Neutrophil (primary cell): ENCODE data around the gene TRAF4.
"Not testable (repeated sequence)": the region's sequence is repeated elsewhere in the genome, so short reads cannot be mapped to it uniquely, and the experiment has no call there.

Experiments
- H3K27ac ChIP-seq: fragments of 200-600 bp; sonication (generic); 2 replicates; pipeline ENCODE4 v1.5.1; 2016; ENCODE audit warnings: mild to moderate bottlenecking, moderate library complexity
- H3K27me3 ChIP-seq: fragments of 200-600 bp; sonication (generic); 2 replicates; pipeline ENCODE4 v1.6.0; 2016; ENCODE audit warnings: mild to moderate bottlenecking
- H3K36me3 ChIP-seq: fragments of 200-600 bp; sonication (generic); 2 replicates; pipeline ENCODE4 v1.5.1; 2017
- H3K4me1 ChIP-seq, 2 experiments: fragments of 200-600 bp in 1 of 2; sonication (generic) in 1 of 2; 1 replicate in 1 of 2; 2 replicates in 1 of 2; pipeline versions ENCODE4 v1.5.1 to v1.6.1; 2013 to 2016; ENCODE audit warnings: low read depth in 1 of 2, low read length in 1 of 2, mild to moderate bottlenecking in 1 of 2, moderate library complexity in 1 of 2; ENCODE audit not compliant: control insufficient read depth in 1 of 2, insufficient read depth in 1 of 2
- H3K4me3 ChIP-seq, 2 experiments: fragments of 200-600 bp in 1 of 2; sonication (generic) in 1 of 2; 1 replicate in 1 of 2; 2 replicates in 1 of 2; pipeline ENCODE4 v1.5.1; 2013 to 2016; ENCODE audit warnings: low read depth in 1 of 2, low read length in 1 of 2, mild to moderate bottlenecking in 1 of 2, moderate library complexity in 1 of 2
- H3K9me3 ChIP-seq: fragments of 200-600 bp; sonication (generic); 2 replicates; pipeline ENCODE4 v1.5.1; 2016
- TF ChIP-seq, protein P1 (sequence below): fragments of 200-600 bp; sonication (generic); IDR thresholded peaks from 2 replicates; pipeline ENCODE4 v1.5.1; 2016; ENCODE audit warnings: antibody characterized with exemption

The TRAF4 gene

DNA sequence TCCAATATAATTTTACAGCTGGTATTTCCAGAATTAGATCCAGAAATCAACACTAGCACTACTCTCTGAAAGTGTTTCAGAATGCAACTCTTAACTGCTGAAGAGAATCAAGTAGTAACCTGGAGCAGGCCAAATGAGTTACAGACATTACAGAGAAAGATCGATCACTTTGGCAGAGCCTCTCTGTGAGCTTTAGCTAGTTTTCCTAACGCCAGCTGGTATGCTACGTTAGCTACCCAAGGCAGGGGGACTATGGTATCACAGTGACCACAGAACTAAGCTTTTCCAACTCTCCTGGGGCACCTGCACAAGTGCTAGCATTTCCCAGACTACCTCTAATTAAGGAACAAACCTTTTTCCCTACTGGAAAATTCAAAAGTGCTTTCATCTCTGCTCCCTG, 30.4 kb downstream of the TRAF4 start:
- H3K27ac ChIP-seq, result no peak overlapping the region
- H3K27me3 ChIP-seq, result no peaks in the 10 kb centered on the region
- TF ChIP-seq, protein P1, sequence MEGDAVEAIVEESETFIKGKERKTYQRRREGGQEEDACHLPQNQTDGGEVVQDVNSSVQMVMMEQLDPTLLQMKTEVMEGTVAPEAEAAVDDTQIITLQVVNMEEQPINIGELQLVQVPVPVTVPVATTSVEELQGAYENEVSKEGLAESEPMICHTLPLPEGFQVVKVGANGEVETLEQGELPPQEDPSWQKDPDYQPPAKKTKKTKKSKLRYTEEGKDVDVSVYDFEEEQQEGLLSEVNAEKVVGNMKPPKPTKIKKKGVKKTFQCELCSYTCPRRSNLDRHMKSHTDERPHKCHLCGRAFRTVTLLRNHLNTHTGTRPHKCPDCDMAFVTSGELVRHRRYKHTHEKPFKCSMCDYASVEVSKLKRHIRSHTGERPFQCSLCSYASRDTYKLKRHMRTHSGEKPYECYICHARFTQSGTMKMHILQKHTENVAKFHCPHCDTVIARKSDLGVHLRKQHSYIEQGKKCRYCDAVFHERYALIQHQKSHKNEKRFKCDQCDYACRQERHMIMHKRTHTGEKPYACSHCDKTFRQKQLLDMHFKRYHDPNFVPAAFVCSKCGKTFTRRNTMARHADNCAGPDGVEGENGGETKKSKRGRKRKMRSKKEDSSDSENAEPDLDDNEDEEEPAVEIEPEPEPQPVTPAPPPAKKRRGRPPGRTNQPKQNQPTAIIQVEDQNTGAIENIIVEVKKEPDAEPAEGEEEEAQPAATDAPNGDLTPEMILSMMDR, result no peak
- H3K4me1 ChIP-seq, result peaks cover 0 to 7% of the 10 kb centered on the region in 2 experiments
- H3K36me3 ChIP-seq, result no peaks in the 10 kb centered on the region
- no peak overlapping the region for H3K4me3 ChIP-seq
- no peaks in the 10 kb centered on the region for H3K9me3 ChIP-seq

DNA sequence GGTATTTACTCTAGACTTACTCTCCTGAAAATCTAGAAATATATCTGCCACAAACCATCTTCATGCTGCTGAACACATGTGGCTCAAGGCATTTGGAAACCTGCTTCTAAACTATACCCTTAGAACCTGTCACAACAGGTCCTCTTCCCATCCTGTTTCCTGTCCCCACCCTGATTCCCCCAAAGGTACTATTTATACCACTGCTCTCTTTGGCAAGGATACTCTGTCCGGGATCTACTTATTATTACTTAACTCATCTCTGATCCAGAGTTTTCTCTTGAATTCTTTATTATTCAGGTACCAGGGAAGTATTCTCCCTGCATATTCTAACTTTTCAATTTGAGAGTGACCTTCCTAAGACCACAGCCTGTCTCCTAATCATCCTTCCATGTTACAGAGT, 33.4 kb downstream of the TRAF4 start:
- H3K4me3 ChIP-seq, result no peak overlapping the region
- no peaks in the 10 kb centered on the region for H3K9me3 ChIP-seq
- H3K27ac ChIP-seq, result no peak overlapping the region
- TF ChIP-seq, protein P1, result no peak
- peaks cover 0 to 7% of the 10 kb centered on the region in 2 experiments for H3K4me1 ChIP-seq
- no peaks in the 10 kb centered on the region for H3K36me3 ChIP-seq
- no peaks in the 10 kb centered on the region for H3K27me3 ChIP-seq

DNA sequence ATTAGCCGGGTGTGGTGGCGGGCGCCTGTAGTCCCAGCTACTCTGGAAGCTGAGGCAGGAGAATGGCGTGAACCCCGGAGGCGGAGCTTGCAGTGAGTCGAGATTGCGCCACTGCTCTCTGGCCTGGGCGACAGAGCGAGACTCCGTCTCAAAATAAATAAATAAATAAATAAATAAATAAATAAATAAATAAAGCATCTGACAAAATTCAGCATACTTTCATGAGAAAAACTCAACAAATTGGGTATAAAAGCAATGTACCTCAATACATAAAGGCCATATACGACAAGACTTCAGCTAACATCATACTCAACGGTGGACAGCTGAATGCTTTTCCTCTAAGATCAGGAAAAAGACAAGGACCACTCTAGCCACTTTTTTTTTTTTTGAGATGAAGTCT, 35.8 kb downstream of the TRAF4 start:
- not testable (repeated sequence) for H3K27me3 ChIP-seq, H3K9me3 ChIP-seq, H3K36me3 ChIP-seq, H3K4me1 ChIP-seq, H3K4me3 ChIP-seq, H3K27ac ChIP-seq

DNA sequence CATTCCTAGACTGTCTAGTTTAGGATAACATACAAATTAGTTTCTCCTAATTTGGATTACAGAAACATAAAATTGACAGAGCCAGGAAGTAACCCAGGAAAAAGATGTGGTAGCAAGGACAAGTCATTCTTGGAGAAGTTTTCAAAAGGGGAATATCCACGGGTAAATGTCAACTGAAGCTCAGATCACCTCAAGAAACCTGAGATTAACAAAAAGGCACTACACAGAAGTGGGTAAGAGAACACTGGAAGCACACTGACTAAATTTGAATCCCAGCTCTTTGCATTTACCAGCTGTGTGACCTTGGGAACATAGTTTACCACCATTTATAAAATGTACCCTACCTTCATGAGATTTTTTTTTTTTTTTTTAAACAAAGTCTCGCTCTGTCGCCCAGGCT, 39.4 kb downstream of the TRAF4 start:
- Histone ChIP-seq H3K4me3 (no peak overlapping the region), H3K36me3 (no peaks in the 10 kb centered on the region), H3K4me1 (peaks cover 2 to 5% of the 10 kb centered on the region in 2 experiments), H3K27me3 (no peaks in the 10 kb centered on the region), H3K27ac (no peak overlapping the region), H3K9me3 (no peaks in the 10 kb centered on the region)
- TF ChIP-seq, protein P1, result no peak

DNA sequence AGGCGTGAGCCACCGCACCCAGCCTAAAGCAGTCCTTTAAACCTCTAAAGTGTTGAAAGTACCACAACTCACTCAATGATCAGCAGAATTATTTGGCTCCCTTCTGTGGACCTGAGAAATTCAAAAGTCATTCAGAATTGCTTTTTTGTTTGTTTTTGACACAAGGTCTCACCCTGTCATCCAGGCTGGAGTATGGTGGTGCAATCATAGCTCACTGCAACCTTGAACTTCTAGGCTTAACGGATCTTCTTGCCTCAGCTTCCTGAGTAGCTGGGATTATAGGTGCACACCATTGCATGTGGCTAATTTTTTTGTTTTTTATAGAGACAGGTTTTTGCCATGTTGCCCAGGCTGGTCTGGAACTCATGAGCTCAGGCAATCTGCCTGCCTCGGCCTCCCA, 44.3 kb downstream of the TRAF4 start:
- Histone ChIP-seq H3K9me3 (no peaks in the 10 kb centered on the region), H3K36me3 (no peaks in the 10 kb centered on the region), H3K4me3 (no peak overlapping the region), H3K27ac (no peak overlapping the region), H3K4me1 (peaks cover 4 to 8% of the 10 kb centered on the region in 2 experiments), H3K27me3 (no peaks in the 10 kb centered on the region)
- TF ChIP-seq, protein P1, result no peak

GRCh38 chr17:28792877-28793661, 49.3 kb downstream of the TRAF4 start:
- Histone ChIP-seq H3K27me3 (no peaks in the 10 kb centered on the region), H3K9me3 (no peaks in the 10 kb centered on the region), H3K4me3 (no peak overlapping the region), H3K27ac (no peak overlapping the region), H3K36me3 (no peaks in the 10 kb centered on the region), H3K4me1 (peaks cover 3% of the 10 kb centered on the region in 2 experiments)
- TF ChIP-seq, protein P1, result no peak

DNA sequence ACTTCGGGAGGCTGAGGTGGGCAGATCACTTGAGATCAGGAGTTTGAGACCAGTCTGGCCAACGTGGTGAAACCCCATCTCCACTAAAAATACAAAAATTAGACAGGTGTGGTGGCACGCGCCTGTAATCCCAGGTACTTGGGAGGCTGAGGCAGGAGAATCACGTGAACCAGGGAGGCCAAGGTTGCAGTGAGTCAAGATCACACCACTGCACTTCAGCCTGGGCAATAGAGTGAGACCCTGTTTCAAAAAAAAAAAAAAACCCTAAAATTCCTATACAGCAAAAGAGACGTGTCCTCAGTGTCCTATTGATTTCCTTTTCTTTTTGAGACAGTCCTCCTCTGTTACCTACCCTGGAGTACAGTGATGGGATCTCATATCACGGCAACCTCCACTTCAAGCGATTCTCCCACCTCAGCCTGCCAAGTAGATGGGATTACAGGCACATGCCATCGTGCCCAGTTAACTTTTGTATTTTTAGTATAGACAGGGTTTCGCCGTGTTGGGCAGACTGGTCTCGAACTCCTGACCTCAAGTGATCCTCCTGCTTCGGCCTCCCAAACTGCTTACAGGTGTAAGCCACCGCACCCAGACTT, 51.1 kb downstream of the TRAF4 start:
- H3K27me3 ChIP-seq, H3K4me3 ChIP-seq, H3K36me3 ChIP-seq, H3K4me1 ChIP-seq, H3K9me3 ChIP-seq, H3K27ac ChIP-seq: not testable (repeated sequence)
